MCF 10A (cell line): ENCODE measurements around the gene ADAM11. TPM values are rescaled to one million over a fixed set of nuclear protein-coding genes. Genes with fewer than 3 reads are reported as not detected.

Experiments
- BruUV-seq: library from RNA; stranded (reverse); fragments of 400-500 nt; replicated peaks from 2 replicates; lab custom pipeline; 2021; lab: Mats Ljungman, UMichigan
- CTCF ChIA-PET: fragments of 300-600 bp; sonication (Branson Sonifier 250); formaldehyde crosslinking; extraction: SDS; loops from one replicate; lab custom pipeline; 2021; ENCODE audit warnings: antibody characterized with exemption, inconsistent platforms; lab: Yijun Ruan, JAX
- POLR2A ChIA-PET: fragments of 300-600, 350-650 bp; sonication (Branson Sonifier 250); formaldehyde crosslinking; extraction: SDS; loops from one replicate; lab custom pipeline; 2020; ENCODE audit warnings: antibody characterized with exemption, inconsistent platforms; lab: Yijun Ruan, JAX
- DNase-seq: peaks from one replicate; pipeline ENCODE4 v3.0.0-alpha.2; 2018; ENCODE audit not compliant: unreplicated experiment
- H3K27ac Mint-ChIP-seq: one replicate; pipeline ENCODE4 v1.8.0; 2022; ENCODE audit warnings: mild to moderate bottlenecking, low read depth, mixed read lengths; ENCODE audit not compliant: unreplicated experiment
- H3K27me3 Mint-ChIP-seq: one replicate; pipeline ENCODE4 v1.8.0; 2022; ENCODE audit warnings: mixed read lengths; ENCODE audit not compliant: insufficient read depth, unreplicated experiment
- H3K36me3 Mint-ChIP-seq: one replicate; pipeline ENCODE4 v1.8.0; 2022; ENCODE audit warnings: mild to moderate bottlenecking, moderate library complexity, mixed read lengths; ENCODE audit not compliant: insufficient read depth, unreplicated experiment
- H3K4me1 Mint-ChIP-seq: one replicate; pipeline ENCODE4 v1.8.0; 2022; ENCODE audit warnings: mixed read lengths; ENCODE audit not compliant: insufficient read depth, unreplicated experiment
- H3K4me3 Mint-ChIP-seq: one replicate; pipeline ENCODE4 v1.8.0; 2022; ENCODE audit warnings: mild to moderate bottlenecking, moderate library complexity, mixed read lengths; ENCODE audit not compliant: unreplicated experiment
- H3K9me3 Mint-ChIP-seq: one replicate; pipeline ENCODE4 v1.8.0; 2022; ENCODE audit warnings: mixed read lengths; ENCODE audit not compliant: unreplicated experiment
- CTCF ChIP-seq: fragments of 200-600 bp; IDR thresholded peaks from one replicate; pipeline ENCODE4 v1.8.0; 2022; ENCODE audit warnings: antibody characterized with exemption, mild to moderate bottlenecking; ENCODE audit not compliant: unreplicated experiment
- intact Hi-C: fragments of 100-400 bp; cut with micrococcal nuclease; formaldehyde crosslinking; loops from 2 replicates; pipeline ENCODE4 v1.14.1; 2022
- total RNA-seq: library from RNA; stranded (reverse); gene quantifications from 2 replicates; pipeline ENCODE4 v1.2.3, GENCODE V29; 2022

ADAM11 gene
- total RNA-seq, 1 experiment from 2014 or later: 0.16 TPM

- DNase-seq: peak; percentile 29
- TF ChIP-seq CTCF: no peak
- peaks cover 11% of the 10 kb centered on the region for H3K4me1 Mint-ChIP-seq
- no peaks in the 10 kb centered on the region for H3K36me3 Mint-ChIP-seq
- intact Hi-C loops: loop anchor here (1.0 kb wide), 1 partner anchor 50 kb away; no protein-coding TSS in a partner anchor
- H3K4me3 Mint-ChIP-seq: peak within 1 kb of the TSS; percentile 95
- peak within 1 kb of the TSS; percentile 68 for H3K27ac Mint-ChIP-seq
- CTCF ChIA-PET: interaction anchor here (0.7 to 1.8 kb wide), 3 partner anchors 15 to 56 kb away, joined by 3 to 6 read pairs (median 3); no protein-coding TSS in a partner anchor
- H3K27me3 Mint-ChIP-seq: no peaks in the 10 kb centered on the region
- H3K9me3 Mint-ChIP-seq: no peaks in the 10 kb centered on the region
- POLR2A ChIA-PET: interaction anchor here (0.8 to 1.5 kb wide), 8 partner anchors 9 to 141 kb away, joined by 3 to 12 read pairs (median 4); partner anchors contain the start of gene EFTUD2
- BruUV-seq: no TSS peak
Observed at GRCh38 chr17:44829523-44830358, 71.0 kb downstream of the ADAM11 start, which contains the start of gene GJC1. Gene GJC1 (minus strand): TSS chr17:44830287. CDS start chr17:44805817, 24,470 bp downstream.

- Mint-ChIP-seq H3K36me3 (no peaks in the 10 kb centered on the region), H3K9me3 (no peaks in the 10 kb centered on the region), H3K4me1 (peaks cover 11% of the 10 kb centered on the region), H3K27me3 (no peaks in the 10 kb centered on the region), H3K27ac (no peak overlapping the region), H3K4me3 (peak overlapping the region; percentile 95)
- intact Hi-C loops: no loop called here
- ChIA-PET CTCF (interaction anchor here (0.8 to 1.9 kb wide), 5 partner anchors 8 to 51 kb away, joined by 3 to 8 read pairs (median 4); no protein-coding TSS in a partner anchor), POLR2A (interaction anchor here (1.1 to 1.5 kb wide), 2 partner anchors 10 to 55 kb away, joined by 6 to 7 read pairs; no protein-coding TSS in a partner anchor)
- BruUV-seq: no TSS peak
- no peak for TF ChIP-seq CTCF
- DNase-seq: peak; percentile 33
Observed at GRCh38 chr17:44830359-44831288, 71.8 kb downstream of the ADAM11 start.

- H3K4me3 Mint-ChIP-seq: no peak overlapping the region
- H3K27ac Mint-ChIP-seq: no peak overlapping the region
- peaks cover 11% of the 10 kb centered on the region for H3K4me1 Mint-ChIP-seq
- intact Hi-C loops: no loop called here
- TF ChIP-seq CTCF: no peak
- H3K27me3 Mint-ChIP-seq: no peaks in the 10 kb centered on the region
- CTCF ChIA-PET: interaction anchor here (0.8 to 1.9 kb wide), 5 partner anchors 9 to 52 kb away, joined by 3 to 8 read pairs (median 4); no protein-coding TSS in a partner anchor
- no peaks in the 10 kb centered on the region for H3K9me3 Mint-ChIP-seq
- no peaks in the 10 kb centered on the region for H3K36me3 Mint-ChIP-seq
- DNase-seq: no peak
- no TSS peak for BruUV-seq
- POLR2A ChIA-PET: interaction anchor here (1.1 to 1.5 kb wide), 3 partner anchors 11 to 56 kb away, joined by 3 to 7 read pairs (median 6); no protein-coding TSS in a partner anchor
Observed at GRCh38 chr17:44831371-44831770, 72.6 kb downstream of the ADAM11 start.

Other genes with a start within 250 kb of the ADAM11 start
- 6.8 and 10.1 TPM in 2 replicates for gene FZD2, start 201.5 kb upstream of the ADAM11 start, total RNA-seq
- not detected in 2 replicates for gene MEIOC, start 102.5 kb upstream of the ADAM11 start, total RNA-seq
- 32.8 and 33.6 TPM in 2 replicates for gene CCDC43, start 69.2 kb upstream of the ADAM11 start, total RNA-seq
- gene DBF4B, start 50.3 kb upstream of the ADAM11 start, total RNA-seq: 13.9 TPM in 2 replicates
- gene GJC1, start 71.3 kb downstream of the ADAM11 start, total RNA-seq: 6.9 and 7.9 TPM in 2 replicates
- not detected in 2 replicates for gene HIGD1B, start 88.9 kb downstream of the ADAM11 start, total RNA-seq
- gene EFTUD2, start 140.5 kb downstream of the ADAM11 start, total RNA-seq: 119 and 125 TPM in 2 replicates
- gene GFAP, start 156.5 kb downstream of the ADAM11 start, total RNA-seq: not detected in 2 replicates
- gene KIF18B, start 188.8 kb downstream of the ADAM11 start, total RNA-seq: 11.2 and 17.5 TPM in 2 replicates
- gene C1QL1, start 209.3 kb downstream of the ADAM11 start, total RNA-seq: 0.56 and 0.96 TPM in 2 replicates